ENCODE data around the gene XPOT.
"Not testable (repeated sequence)": the region's sequence is repeated elsewhere in the genome, so short reads cannot be mapped to it uniquely, and the experiment has no call there.

The XPOT gene

GRCh38 chr12:64403707-64404469 is at the start of gene XPOT:
Gene XPOT, plus strand, starts transcription at chr12:64404392. Its CDS starts 5,644 bp downstream, at chr12:64410036.
- DNase-seq, result peak; percentile 91 to 96

- DNase-seq, result not testable (repeated sequence)
These were observed 48.0 kb upstream of the XPOT start for GRCh38 chr12:64356209-64356608.

- not testable (repeated sequence) for DNase-seq
These were observed 43.0 kb upstream of the XPOT start for GRCh38 chr12:64361173-64361572.

- DNase-seq, result no peak
These were observed 41.4 kb upstream of the XPOT start for GRCh38 chr12:64362721-64363305.

GRCh38 chr12:64383675-64384074 is 20.5 kb upstream of the XPOT start:
- no peak for DNase-seq

GRCh38 chr12:64385019-64385418 is 19.2 kb upstream of the XPOT start:
- DNase-seq, result no peak

- DNase-seq, result no peak
These were observed 18.7 kb upstream of the XPOT start for GRCh38 chr12:64385468-64385867.

GRCh38 chr12:64387197-64387816 is 16.9 kb upstream of the XPOT start:
- DNase-seq, result no peak

- DNase-seq, result peak; percentile 18 to 42
These were observed 15.0 kb upstream of the XPOT start for GRCh38 chr12:64389154-64389553.

- peak; percentile 32 to 61 for DNase-seq
These were observed 13.8 kb upstream of the XPOT start, which contains the start of gene C12orf56 for GRCh38 chr12:64390275-64390851. Gene C12orf56, minus strand, starts transcription at chr12:64390758. Its CDS starts 193 bp downstream, at chr12:64390565.

GRCh38 chr12:64392221-64392620 is 12.0 kb upstream of the XPOT start:
- DNase-seq, result peak in 1 of 2 experiments; percentile 32

- no peak for DNase-seq
These were observed 8.5 kb upstream of the XPOT start for GRCh38 chr12:64395739-64396138.

- DNase-seq, result no peak
These were observed 4.2 kb upstream of the XPOT start for GRCh38 chr12:64400041-64400440.

- no peak for DNase-seq
These were observed 2.0 kb upstream of the XPOT start for GRCh38 chr12:64402181-64402580.

- peak; percentile 68 to 77 for DNase-seq
These were observed 471 bp downstream of the XPOT start for GRCh38 chr12:64404470-64405256.

- peak in 1 of 2 experiments; percentile 23 for DNase-seq
These were observed 3.4 kb downstream of the XPOT start for GRCh38 chr12:64407342-64408223.

GRCh38 chr12:64411427-64411826 is 7.2 kb downstream of the XPOT start:
- no peak for DNase-seq

- DNase-seq, result no peak
These were observed 8.3 kb downstream of the XPOT start for GRCh38 chr12:64412459-64412858.

- DNase-seq, result no peak
These were observed 9.7 kb downstream of the XPOT start for GRCh38 chr12:64413884-64414283.

- DNase-seq, result no peak
These were observed 14.0 kb downstream of the XPOT start for GRCh38 chr12:64418209-64418608.

GRCh38 chr12:64419696-64420095 is 15.5 kb downstream of the XPOT start:
- no peak for DNase-seq

GRCh38 chr12:64427988-64428387 is 23.8 kb downstream of the XPOT start:
- DNase-seq, result no peak
